ENCODE data around the gene R3HDM1.

DNA sequence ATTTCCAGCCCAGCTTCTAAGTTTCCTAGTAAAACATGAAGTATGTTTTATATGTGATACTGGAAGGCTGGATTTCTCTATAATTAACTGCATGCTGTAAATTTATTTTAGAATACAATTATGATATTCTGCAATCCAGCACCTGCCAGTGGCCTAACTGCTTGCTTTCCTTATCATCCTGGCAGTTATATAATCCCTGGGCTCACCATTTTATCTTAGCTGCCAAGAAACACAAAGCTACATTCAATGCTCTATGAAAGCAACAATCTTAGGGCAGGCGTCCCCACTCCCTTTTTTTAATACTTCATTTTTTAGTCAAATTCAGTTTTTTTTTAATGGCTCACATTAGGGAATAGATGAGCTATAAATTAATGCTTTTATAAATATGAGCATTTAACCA is 172.0 kb downstream of the R3HDM1 start:
- TF ChIP-seq EZH2 (IDR thresholded peaks at IDR 0.05; ENCODE audit: insufficient read depth, poor library complexity, severe bottlenecking), result no peak
- TF ChIP-seq EZH2phosphoT487 (IDR thresholded peaks at IDR 0.05; ENCODE audit: insufficient read depth, low read depth), result no peak

All from GM23248 (cell line).